GM12801 (cell line): ENCODE data around the gene PPP1R9A.

Source experiments
- TF ChIP-seq, protein P1 (sequence below): IDR thresholded peaks from one replicate; pipeline ENCODE4 v1.5.1; 2011; ENCODE audit warnings: control low read depth; ENCODE audit not compliant: insufficient read length; ENCODE audit errors: extremely low read depth

PPP1R9A gene

GRCh38 chr7:95047291-95047690 lies 139.9 kb downstream of the PPP1R9A start:
- TF ChIP-seq, protein P1, sequence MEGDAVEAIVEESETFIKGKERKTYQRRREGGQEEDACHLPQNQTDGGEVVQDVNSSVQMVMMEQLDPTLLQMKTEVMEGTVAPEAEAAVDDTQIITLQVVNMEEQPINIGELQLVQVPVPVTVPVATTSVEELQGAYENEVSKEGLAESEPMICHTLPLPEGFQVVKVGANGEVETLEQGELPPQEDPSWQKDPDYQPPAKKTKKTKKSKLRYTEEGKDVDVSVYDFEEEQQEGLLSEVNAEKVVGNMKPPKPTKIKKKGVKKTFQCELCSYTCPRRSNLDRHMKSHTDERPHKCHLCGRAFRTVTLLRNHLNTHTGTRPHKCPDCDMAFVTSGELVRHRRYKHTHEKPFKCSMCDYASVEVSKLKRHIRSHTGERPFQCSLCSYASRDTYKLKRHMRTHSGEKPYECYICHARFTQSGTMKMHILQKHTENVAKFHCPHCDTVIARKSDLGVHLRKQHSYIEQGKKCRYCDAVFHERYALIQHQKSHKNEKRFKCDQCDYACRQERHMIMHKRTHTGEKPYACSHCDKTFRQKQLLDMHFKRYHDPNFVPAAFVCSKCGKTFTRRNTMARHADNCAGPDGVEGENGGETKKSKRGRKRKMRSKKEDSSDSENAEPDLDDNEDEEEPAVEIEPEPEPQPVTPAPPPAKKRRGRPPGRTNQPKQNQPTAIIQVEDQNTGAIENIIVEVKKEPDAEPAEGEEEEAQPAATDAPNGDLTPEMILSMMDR: no peak

- TF ChIP-seq, protein P1: no peak
These were observed 145.2 kb downstream of the PPP1R9A start for GRCh38 chr7:95052566-95053094.

GRCh38 chr7:95054386-95054785 lies 147.0 kb downstream of the PPP1R9A start:
- TF ChIP-seq, protein P1: no peak

GRCh38 chr7:95055295-95055694 lies 147.9 kb downstream of the PPP1R9A start:
- TF ChIP-seq, protein P1: no peak

- TF ChIP-seq, protein P1: no peak
These were observed 148.8 kb downstream of the PPP1R9A start for GRCh38 chr7:95056107-95056739.

DNA sequence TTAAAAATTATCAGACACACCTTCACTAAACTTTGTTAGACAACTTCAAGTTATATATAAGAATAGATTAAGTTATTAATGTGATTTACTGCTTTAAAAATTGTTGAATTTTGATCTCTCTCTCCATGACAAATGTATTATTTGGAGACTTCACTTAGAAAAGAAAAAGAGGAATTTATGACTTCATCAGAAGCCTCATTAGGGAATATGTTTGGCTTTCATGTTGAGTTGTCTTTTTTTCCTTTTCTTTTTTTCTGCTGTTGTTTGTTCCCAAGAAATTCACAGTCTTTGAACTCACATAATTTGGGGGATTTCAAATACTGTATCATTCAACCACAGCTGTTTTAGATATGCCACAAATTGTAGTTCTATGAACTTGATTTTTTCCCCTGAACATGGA lies 149.5 kb downstream of the PPP1R9A start:
- TF ChIP-seq, protein P1: no peak

- TF ChIP-seq, protein P1: no peak
These were observed 152.5 kb downstream of the PPP1R9A start for GRCh38 chr7:95059842-95060313.
